ENCODE data around the gene PHF14.
"Not testable (repeated sequence)": the region's sequence is repeated elsewhere in the genome, so short reads cannot be mapped to it uniquely, and the experiment has no call there.

Gene PHF14

GRCh38 chr7:10981317-10981716 lies 7.6 kb downstream of the PHF14 start:
- DNase-seq = no peak

GRCh38 chr7:10990748-10991147 lies 17.1 kb downstream of the PHF14 start:
- DNase-seq = not testable (repeated sequence)

GRCh38 chr7:10995482-10996166 lies 22.0 kb downstream of the PHF14 start:
- DNase-seq = not testable (repeated sequence)

- no peak for DNase-seq
Measured at GRCh38 chr7:10998996-10999757, 25.5 kb downstream of the PHF14 start.

- no peak for DNase-seq
Measured at GRCh38 chr7:11005202-11005601, 31.5 kb downstream of the PHF14 start.

- no peak for DNase-seq
Measured at GRCh38 chr7:11006291-11006690, 32.6 kb downstream of the PHF14 start.

GRCh38 chr7:11009631-11010030 lies 36.0 kb downstream of the PHF14 start:
- no peak for DNase-seq

GRCh38 chr7:11021468-11021867 lies 47.8 kb downstream of the PHF14 start:
- DNase-seq = no peak

GRCh38 chr7:11026452-11027359 lies 53.0 kb downstream of the PHF14 start:
- no peak for DNase-seq

GRCh38 chr7:11035661-11036060 lies 62.0 kb downstream of the PHF14 start:
- DNase-seq = no peak

- DNase-seq = no peak
Measured at GRCh38 chr7:11039974-11040373, 66.3 kb downstream of the PHF14 start.

- DNase-seq = no peak
Measured at GRCh38 chr7:11054033-11054432, 80.4 kb downstream of the PHF14 start.

- DNase-seq = no peak
Measured at GRCh38 chr7:11060893-11061292, 87.2 kb downstream of the PHF14 start.

GRCh38 chr7:11062110-11062509 lies 88.4 kb downstream of the PHF14 start:
- no peak for DNase-seq

GRCh38 chr7:11069591-11069990 lies 95.9 kb downstream of the PHF14 start:
- no peak for DNase-seq

- DNase-seq = no peak
Measured at GRCh38 chr7:11077816-11078215, 104.1 kb downstream of the PHF14 start.

GRCh38 chr7:11078247-11078834 lies 104.7 kb downstream of the PHF14 start:
- no peak for DNase-seq

- no peak for DNase-seq
Measured at GRCh38 chr7:11079907-11080306, 106.2 kb downstream of the PHF14 start.

GRCh38 chr7:11082121-11082520 lies 108.4 kb downstream of the PHF14 start:
- DNase-seq = no peak

GRCh38 chr7:11082552-11083213 lies 109.0 kb downstream of the PHF14 start:
- DNase-seq = no peak

GRCh38 chr7:11083214-11083568 lies 109.5 kb downstream of the PHF14 start:
- DNase-seq = no peak

- DNase-seq = no peak
Measured at GRCh38 chr7:11104578-11104977, 130.9 kb downstream of the PHF14 start.

GRCh38 chr7:11109659-11110058 lies 136.0 kb downstream of the PHF14 start:
- no peak for DNase-seq

All from NCI-H1092 treated with DMSO at 0.1 percent for 48 hours (cell line).